Gastroesophageal sphincter (tissue), 4 donors: ENCODE measurements around the gene CCDC28A. TPM values are rescaled to one million over a fixed set of nuclear protein-coding genes. Genes with fewer than 3 reads are reported as not detected.

Experiments used
- ATAC-seq: fragments of 150-250 bp; one replicate; pipeline ENCODE4 v1.9.1; 2016; ENCODE audit warnings: mild to moderate bottlenecking, moderate library complexity
- H3K27ac ChIP-seq, 4 donors: fragments of 200-600 bp; sonication (generic) in 3 of 4; 1 replicate in 3 of 4; 2 replicates in 1 of 4; pipeline ENCODE4 v1.5.1; 2016 to 2019
- H3K27me3 ChIP-seq: fragments of 200-600 bp; sonication (generic); one replicate; pipeline ENCODE4 v1.5.1; 2019
- H3K36me3 ChIP-seq, 2 donors: fragments of 200-600 bp; sonication (generic); one replicate each; pipeline ENCODE4 v1.5.1; 2019; ENCODE audit warnings: control low read depth in 1 of 2
- H3K4me1 ChIP-seq, 3 donors: fragments of 200-600 bp; sonication (generic); 1 replicate in 2 of 3; 2 replicates in 1 of 3; pipeline ENCODE4 v1.5.1; 2016 to 2019; ENCODE audit warnings: control low read depth in 2 of 3
- H3K4me3 ChIP-seq, 2 donors: fragments of 200-600 bp; sonication (generic); one replicate each; pipeline ENCODE4 v1.5.1; 2019; ENCODE audit warnings: mild to moderate bottlenecking in 1 of 2, moderate library complexity in 1 of 2
- H3K9me3 ChIP-seq, 3 donors: fragments of 200-600 bp; sonication (generic); one replicate each; pipeline ENCODE4 v1.5.1; 2017 to 2019; ENCODE audit warnings: control low read depth in 2 of 3
- CTCF ChIP-seq, 4 experiments: fragments of 200-600 bp in 2 of 4; fragments of 450-650 bp in 2 of 4; sonication (generic) in 1 of 4; IDR thresholded peaks; one replicate each; pipeline ENCODE4 v1.5.1; 2017 to 2019; ENCODE audit warnings: antibody characterized with exemption in 4 of 4, mild to moderate bottlenecking in 2 of 4, moderate library complexity in 2 of 4
- EP300 ChIP-seq: sonication (generic); formaldehyde crosslinking; IDR thresholded peaks from one replicate; pipeline ENCODE4 v1.6.1; 2017; ENCODE audit warnings: antibody characterized with exemption, mild to moderate bottlenecking
- POLR2A ChIP-seq, 2 donors: fragments of 450-650 bp; IDR thresholded peaks; one replicate each; pipeline ENCODE4 v1.6.1; 2017; ENCODE audit warnings: antibody characterized with exemption in 2 of 2, mild to moderate bottlenecking in 2 of 2, moderate library complexity in 1 of 2
- POLR2AphosphoS5 ChIP-seq: sonication (generic); formaldehyde crosslinking; IDR thresholded peaks from one replicate; pipeline ENCODE4 v1.6.1; 2017; ENCODE audit warnings: antibody characterized with exemption
- WGBS, 2 donors: methylation state at CpG; one replicate each; pipeline ENCODE4 v1.1.5; 2018; ENCODE audit warnings: low coverage in 1 of 2; 5-methylcytosine and 5-hydroxymethylcytosine counted together
- total RNA-seq, 4 donors: library from RNA; depleted of rRNA; stranded (reverse); fragments of >200 nt; gene quantifications; one replicate each; pipeline ENCODE4 v1.1.0, GENCODE V29; 2016

Gene CCDC28A
- total RNA-seq, 4 donors from 2014 or later = 14.7 to 33.1 (median 16.7) TPM

DNA sequence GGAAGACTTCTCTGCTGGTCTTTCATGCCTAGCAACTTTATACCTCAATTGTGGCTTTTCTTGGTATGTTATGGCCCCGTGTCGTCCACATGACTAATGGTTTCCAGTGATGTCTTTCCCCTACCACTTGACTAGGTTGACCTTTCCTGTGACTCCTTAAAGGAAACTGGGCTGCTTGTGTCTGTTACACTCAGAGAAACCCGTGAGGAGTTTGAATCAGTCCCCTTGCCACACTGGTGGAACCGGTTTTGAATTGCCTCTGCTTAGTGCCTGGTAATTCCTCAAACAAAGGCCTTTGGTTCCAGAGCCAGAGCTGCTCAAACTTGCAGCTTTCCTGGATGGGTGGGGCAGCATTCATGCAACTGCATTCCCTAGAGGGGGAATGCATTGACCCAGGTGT, 44.2 kb downstream of the CCDC28A start:
- ATAC-seq = no peak
- Histone ChIP-seq H3K4me3 (no peak overlapping the region), H3K9me3 (no peaks in the 10 kb centered on the region), H3K27me3 (no peaks in the 10 kb centered on the region), H3K27ac (no peak overlapping the region), H3K4me1 (no peaks in the 10 kb centered on the region), H3K36me3 (no peaks in the 10 kb centered on the region)
- no peak for TF ChIP-seq POLR2AphosphoS5
- TF ChIP-seq EP300 = no peak
- no peak for TF ChIP-seq POLR2A (IDR thresholded peaks at IDR 0.05)
- no peak for TF ChIP-seq CTCF (IDR thresholded peaks at IDR 0.05)
- WGBS, 2 donors = no CpG with 5 or more reads among the region's 4 CpGs

DNA sequence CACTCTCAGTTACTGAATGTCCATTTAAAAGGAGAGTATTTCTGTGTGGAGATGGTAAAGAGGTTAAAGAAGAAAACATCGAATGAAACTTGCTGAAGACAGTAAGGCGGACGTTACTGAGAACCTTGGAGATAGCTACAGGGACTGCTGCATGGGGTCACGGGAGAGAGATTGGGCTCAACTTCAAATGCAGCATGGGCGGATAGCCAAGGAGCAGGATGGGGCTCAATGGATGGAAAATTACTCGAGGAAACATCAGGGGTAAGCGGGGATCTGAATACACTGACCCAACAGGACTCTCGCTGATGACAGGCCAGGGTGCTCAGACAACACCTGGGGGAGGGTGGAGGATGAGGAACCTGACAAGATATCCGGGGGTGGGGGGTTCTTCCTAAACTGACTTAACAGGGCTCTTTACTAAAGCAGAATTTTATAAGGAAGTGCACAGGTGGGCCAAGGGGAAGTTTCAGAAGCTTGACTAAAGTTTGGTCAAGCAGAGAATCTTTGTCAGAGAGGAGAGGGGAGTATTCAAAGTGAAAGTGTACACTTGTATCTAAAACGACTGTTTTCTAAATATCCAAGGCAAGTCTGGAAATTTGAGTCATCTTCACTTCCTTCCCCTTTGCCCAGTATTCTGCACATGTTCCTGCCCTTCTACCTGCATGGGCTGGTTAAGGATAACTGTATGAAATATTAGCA, 45.1 kb downstream of the CCDC28A start:
- 76 to 87% methylated on average over 3 to 10 of the region's 10 CpGs for WGBS, 2 donors

DNA sequence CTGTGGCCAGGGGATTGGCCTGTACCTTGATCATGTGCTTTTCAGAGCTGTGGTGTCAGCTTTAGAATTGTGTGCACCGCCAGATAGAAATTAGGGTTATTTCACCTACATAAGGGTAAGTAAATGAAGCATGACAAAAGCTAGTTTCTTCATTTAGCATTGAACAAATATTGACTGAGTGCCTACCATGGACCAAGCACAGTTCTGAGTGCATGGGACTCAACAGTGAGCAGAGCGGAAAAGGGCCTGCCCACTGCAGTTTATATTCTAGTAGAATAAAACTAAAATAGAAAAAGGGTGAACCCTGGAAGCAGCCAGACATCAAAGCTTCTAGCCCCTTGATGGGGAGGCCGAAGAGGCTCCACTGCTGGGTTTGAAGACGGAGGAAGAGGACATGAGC, 48.0 kb downstream of the CCDC28A start:
- Histone ChIP-seq H3K9me3 (no peaks in the 10 kb centered on the region), H3K27me3 (no peaks in the 10 kb centered on the region), H3K4me1 (no peaks in the 10 kb centered on the region), H3K27ac (no peak overlapping the region), H3K36me3 (no peaks in the 10 kb centered on the region), H3K4me3 (no peak overlapping the region)
- TF ChIP-seq EP300 (no peak), CTCF (IDR thresholded peaks at IDR 0.05) (no peak), POLR2AphosphoS5 (no peak), POLR2A (IDR thresholded peaks at IDR 0.05) (no peak)
- ATAC-seq = no peak
- 83 to 98% methylated on average over 1 to 4 of the region's 4 CpGs for whole genome bisulfite sequencing, 2 donors

More for the DNA sequence above, 45.1 kb downstream of the CCDC28A start:
- ATAC-seq = no peak
- H3K27ac ChIP-seq = no peak overlapping the region
- no peaks in the 10 kb centered on the region for H3K27me3 ChIP-seq
- no peaks in the 10 kb centered on the region for H3K4me1 ChIP-seq
- H3K36me3 ChIP-seq = no peaks in the 10 kb centered on the region
- H3K9me3 ChIP-seq = no peaks in the 10 kb centered on the region
- no peak overlapping the region for H3K4me3 ChIP-seq
- TF ChIP-seq CTCF (IDR thresholded peaks at IDR 0.05) (no peak), EP300 (no peak), POLR2AphosphoS5 (no peak), POLR2A (IDR thresholded peaks at IDR 0.05) (no peak)

DNA sequence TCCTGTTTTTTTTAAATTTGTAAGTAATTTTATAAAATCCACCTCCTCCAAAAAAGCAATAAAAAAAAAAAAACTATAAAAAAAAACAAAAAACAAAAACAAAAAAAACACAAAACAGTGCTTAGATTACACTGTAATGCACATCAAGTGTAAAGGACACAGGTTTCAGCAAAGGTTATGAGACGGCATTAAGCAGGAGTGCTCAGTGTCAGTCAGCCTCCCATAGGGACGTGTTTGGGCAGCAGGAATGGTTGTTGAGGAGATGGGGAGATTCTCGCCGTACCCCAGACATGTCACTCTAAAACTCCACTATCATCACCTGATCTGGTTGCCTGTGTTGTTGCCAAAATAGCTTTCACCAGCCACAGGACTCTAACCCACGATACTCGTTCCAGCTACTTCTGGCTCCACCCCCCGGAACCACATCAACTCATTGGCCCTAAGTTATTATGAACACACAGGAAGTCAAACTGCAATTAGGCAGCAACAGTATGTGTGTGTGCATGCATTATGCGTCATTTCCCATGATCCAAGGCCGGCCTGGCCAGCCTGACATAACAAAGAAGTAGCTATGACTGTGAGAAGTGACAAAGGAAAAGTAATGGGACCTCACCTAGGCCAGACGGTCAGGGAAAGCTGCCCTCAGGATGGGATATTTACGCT, 51.0 kb downstream of the CCDC28A start:
- Histone ChIP-seq H3K4me1 (no peaks in the 10 kb centered on the region), H3K27ac (no peak overlapping the region), H3K27me3 (no peaks in the 10 kb centered on the region), H3K9me3 (no peaks in the 10 kb centered on the region), H3K4me3 (no peak overlapping the region), H3K36me3 (no peaks in the 10 kb centered on the region)
- 93 to 94% methylated on average over 6 to 11 of the region's 11 CpGs for WGBS, 2 donors
- no peak for TF ChIP-seq POLR2A (IDR thresholded peaks at IDR 0.05)
- TF ChIP-seq EP300 = no peak
- TF ChIP-seq CTCF (IDR thresholded peaks at IDR 0.05) = no peak
- TF ChIP-seq POLR2AphosphoS5 = no peak
- ATAC-seq = no peak

DNA sequence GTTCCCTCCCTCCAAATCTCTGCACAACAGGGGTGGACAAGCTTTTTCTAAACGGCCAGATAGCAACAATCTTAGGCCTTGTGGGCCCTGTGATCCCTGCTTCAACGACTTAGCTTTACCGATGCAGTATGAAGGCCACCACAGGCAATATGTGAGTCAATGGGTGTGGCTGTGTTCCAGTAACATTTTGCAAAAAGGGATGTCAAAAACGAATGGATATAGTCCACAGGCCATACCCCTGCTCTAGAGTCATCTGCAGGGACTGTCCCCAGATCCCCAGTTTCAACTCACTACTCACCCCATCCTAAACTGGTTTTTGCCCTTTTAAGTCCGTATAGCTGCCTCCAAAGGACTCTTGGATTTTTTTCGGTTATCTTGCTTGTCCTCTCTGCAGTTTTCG, 56.7 kb downstream of the CCDC28A start:
- no peak for TF ChIP-seq POLR2AphosphoS5
- TF ChIP-seq CTCF (IDR thresholded peaks at IDR 0.05) = no peak
- no peak for TF ChIP-seq POLR2A (IDR thresholded peaks at IDR 0.05)
- TF ChIP-seq EP300 = no peak
- ATAC-seq = no peak

More for the DNA sequence above, 56.7 kb downstream of the CCDC28A start:
- no peak overlapping the region for H3K27ac ChIP-seq
- H3K9me3 ChIP-seq = no peaks in the 10 kb centered on the region
- no peaks in the 10 kb centered on the region for H3K27me3 ChIP-seq
- 80 to 97% methylated on average over 5 to 7 of the region's 7 CpGs for WGBS, 2 donors
- no peaks in the 10 kb centered on the region for H3K36me3 ChIP-seq
- H3K4me3 ChIP-seq = no peak overlapping the region
- peaks cover 0 to 19% (median 5%) of the 10 kb centered on the region in 3 donors for H3K4me1 ChIP-seq
